22Rv1 (cell line): ENCODE measurements around the gene PXMP4.

Experiments used
- CTCF ChIP-seq: fragments of 450-650 bp; IDR thresholded peaks from 2 replicates; pipeline ENCODE4 v1.5.1; 2017; ENCODE audit warnings: mild to moderate bottlenecking
- ZFX ChIP-seq: fragments of 450-650 bp; IDR thresholded peaks from 2 replicates; pipeline ENCODE4 v1.6.1; 2017; ENCODE audit warnings: antibody characterized with exemption, borderline replicate concordance

DNA sequence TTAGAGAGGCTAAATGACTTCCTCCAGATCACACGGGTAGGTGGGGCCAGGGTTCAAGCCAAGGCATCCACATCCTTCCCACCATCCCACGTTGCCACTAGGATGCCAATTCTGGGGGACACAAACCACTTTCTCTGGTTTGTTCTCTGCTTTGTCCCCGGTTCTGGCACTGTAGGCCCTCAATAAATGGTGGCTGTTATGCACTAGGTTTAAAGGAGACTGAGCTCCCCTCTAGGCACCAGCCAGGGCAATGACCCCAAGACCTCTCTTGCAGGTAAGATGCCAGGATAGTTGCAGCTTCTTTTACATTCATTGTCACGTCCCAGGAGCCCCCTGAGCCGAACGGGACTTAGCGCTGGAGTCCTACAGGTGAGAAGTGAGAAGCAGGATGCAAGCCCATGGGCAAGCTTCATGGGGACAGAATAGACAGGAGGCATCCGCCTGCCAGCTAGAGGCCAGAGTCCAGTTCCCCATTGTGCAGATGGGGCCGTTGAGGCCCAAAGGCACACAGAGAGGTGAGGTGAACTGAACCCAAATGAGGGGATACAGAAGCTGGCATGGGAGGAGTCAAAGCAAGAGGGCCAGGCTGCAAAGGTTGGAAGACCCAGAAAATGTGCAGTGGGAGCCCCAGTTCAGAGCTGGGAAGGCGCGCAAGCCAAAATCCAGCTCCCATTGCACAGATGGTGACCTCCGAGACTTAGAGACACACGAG lies 677 bp downstream of the PXMP4 start:
- no peak for TF ChIP-seq CTCF
- TF ChIP-seq ZFX = no peak
